GM04504 (cell line): ENCODE data around the gene HES4.
"Not testable (repeated sequence)": the region's sequence is repeated elsewhere in the genome, so short reads cannot be mapped to it uniquely, and the experiment has no call there.

Experiments
- DNase-seq: peaks from one replicate; pipeline ENCODE4 v3.0.0-alpha.2; 2012; ENCODE audit warnings: low read depth

HES4 gene

GRCh38 chr1:997993-998744 is 1.7 kb downstream of the HES4 start:
- no peak for DNase-seq

- DNase-seq, result no peak
Observed at GRCh38 chr1:997713-997992, 2.2 kb downstream of the HES4 start.

- no peak for DNase-seq
Observed at GRCh38 chr1:996851-997712, 2.8 kb downstream of the HES4 start.

GRCh38 chr1:995665-996633 is 3.9 kb downstream of the HES4 start:
- DNase-seq, result no peak

- not testable (repeated sequence) for DNase-seq
Observed at GRCh38 chr1:994546-994945, 5.4 kb downstream of the HES4 start.

- no peak for DNase-seq
Observed at GRCh38 chr1:993379-993995, 6.4 kb downstream of the HES4 start.

- DNase-seq, result no peak
Observed at GRCh38 chr1:992362-992761, 7.5 kb downstream of the HES4 start.

GRCh38 chr1:991895-992294 is 8.0 kb downstream of the HES4 start:
- DNase-seq, result no peak

- DNase-seq, result not testable (repeated sequence)
Observed at GRCh38 chr1:991275-991674, 8.6 kb downstream of the HES4 start.

- not testable (repeated sequence) for DNase-seq
Observed at GRCh38 chr1:988061-988460, 11.8 kb downstream of the HES4 start.

- no peak for DNase-seq
Observed at GRCh38 chr1:985126-985525, 14.8 kb downstream of the HES4 start.

- no peak for DNase-seq
Observed at GRCh38 chr1:984476-984814, 15.5 kb downstream of the HES4 start.

GRCh38 chr1:983798-984475 is 16.0 kb downstream of the HES4 start:
- DNase-seq, result no peak

- DNase-seq, result no peak
Observed at GRCh38 chr1:982765-983436, 17.0 kb downstream of the HES4 start.

- DNase-seq, result no peak
Observed at GRCh38 chr1:981955-982558, 17.8 kb downstream of the HES4 start, which contains the start of gene PERM1. Gene PERM1 (minus strand): TSS chr1:982093. CDS start chr1:981029, 1,064 bp downstream.

- no peak for DNase-seq
Observed at GRCh38 chr1:981491-981954, 18.4 kb downstream of the HES4 start.

GRCh38 chr1:980602-981395 is 19.1 kb downstream of the HES4 start:
- DNase-seq, result no peak

GRCh38 chr1:980137-980571 is 19.7 kb downstream of the HES4 start:
- DNase-seq, result no peak

- no peak for DNase-seq
Observed at GRCh38 chr1:979744-980072, 20.2 kb downstream of the HES4 start.
